Measurements from ENCODE around the gene RHBDF1.

GRCh38 chr16:63998-64913 is 8.2 kb downstream of the RHBDF1 start:
- TF ChIP-seq CTCF (IDR thresholded peaks at IDR 0.05), result no peak
- no peak for TF ChIP-seq POLR2A (IDR thresholded peaks at IDR 0.05)

Data from Peyer's patch (tissue), 4 donors.